GM19238 (cell line): ENCODE data around the gene TTLL4.
A peak's percentile ranks its signal among the peaks of the same experiment; 100 is the strongest.

ENCODE experiments used
- DNase-seq: peaks from one replicate; pipeline ENCODE4 v3.0.0; 2011; ENCODE audit warnings: low spot score; ENCODE audit not compliant: insufficient read length

The TTLL4 gene

GRCh38 chr2:218710687-218711549 lies at the start of gene TTLL4:
Gene TTLL4 (plus strand): TSS chr2:218710835. CDS start chr2:218737677, 26,842 bp downstream.
- peak; percentile 96 for DNase-seq

GRCh38 chr2:218662377-218662776 lies 48.3 kb upstream of the TTLL4 start:
- DNase-seq, result no peak

GRCh38 chr2:218662827-218663226 lies 47.8 kb upstream of the TTLL4 start:
- DNase-seq, result no peak

- DNase-seq, result no peak
Observed at GRCh38 chr2:218663901-218664300, 46.7 kb upstream of the TTLL4 start.

GRCh38 chr2:218664653-218665052 lies 46.0 kb upstream of the TTLL4 start:
- DNase-seq, result no peak

- no peak for DNase-seq
Observed at GRCh38 chr2:218671097-218671653, 39.5 kb upstream of the TTLL4 start.

- peak; percentile 89 for DNase-seq
Observed at GRCh38 chr2:218671654-218672566, 38.7 kb upstream of the TTLL4 start, which contains the start of the genes RNF25 and STK36. Gene RNF25 (minus strand): TSS chr2:218672002. CDS start chr2:218671970, 32 bp downstream. Gene STK36 (plus strand): TSS chr2:218672086. CDS start chr2:218672830, 744 bp downstream.

GRCh38 chr2:218679119-218679518 lies 31.5 kb upstream of the TTLL4 start:
- no peak for DNase-seq

GRCh38 chr2:218680061-218680460 lies 30.6 kb upstream of the TTLL4 start:
- DNase-seq, result no peak

- peak; percentile 16 for DNase-seq
Observed at GRCh38 chr2:218687400-218688060, 23.1 kb upstream of the TTLL4 start.

GRCh38 chr2:218691234-218691633 lies 19.4 kb upstream of the TTLL4 start:
- DNase-seq, result no peak

GRCh38 chr2:218694405-218695145 lies 16.1 kb upstream of the TTLL4 start:
- no peak for DNase-seq

GRCh38 chr2:218698885-218699284 lies 11.8 kb upstream of the TTLL4 start:
- DNase-seq, result no peak

GRCh38 chr2:218701806-218702205 lies 8.8 kb upstream of the TTLL4 start:
- DNase-seq, result no peak

GRCh38 chr2:218703341-218703740 lies 7.3 kb upstream of the TTLL4 start:
- DNase-seq, result no peak

GRCh38 chr2:218708086-218708485 lies 2.5 kb upstream of the TTLL4 start:
- DNase-seq, result peak; percentile 22

- DNase-seq, result no peak
Observed at GRCh38 chr2:218709908-218710307, 727 bp upstream of the TTLL4 start.

- DNase-seq, result no peak
Observed at GRCh38 chr2:218710334-218710686, 325 bp upstream of the TTLL4 start.

GRCh38 chr2:218711550-218711929 lies 905 bp downstream of the TTLL4 start:
- no peak for DNase-seq

GRCh38 chr2:218713922-218714321 lies 3.3 kb downstream of the TTLL4 start:
- no peak for DNase-seq
